Gastroesophageal sphincter (tissue), 3 donors: Measurements from ENCODE around the gene EWSR1.

Experiments used
- CTCF ChIP-seq, 4 experiments: fragments of 200-600 bp in 2 of 4; fragments of 450-650 bp in 2 of 4; sonication (generic) in 1 of 4; IDR thresholded peaks; one replicate each; pipeline ENCODE4 v1.5.1; 2017 to 2019; ENCODE audit warnings: antibody characterized with exemption in 4 of 4, mild to moderate bottlenecking in 2 of 4, moderate library complexity in 2 of 4
- POLR2AphosphoS5 ChIP-seq: sonication (generic); formaldehyde crosslinking; IDR thresholded peaks from one replicate; pipeline ENCODE4 v1.6.1; 2017; ENCODE audit warnings: antibody characterized with exemption

- TF ChIP-seq CTCF (IDR thresholded peaks at IDR 0.05) (no peak), POLR2AphosphoS5 (no peak)
Observed at GRCh38 chr22:29313576-29314466, 45.8 kb downstream of the EWSR1 start.
